Activated gamma-delta T cell (primary cell): ENCODE data around the gene ELK3.

Source experiments
- DNase-seq: peaks from one replicate; lab custom pipeline; 2025; lab: John Stamatoyannopoulos, UW

ELK3 gene

DNA sequence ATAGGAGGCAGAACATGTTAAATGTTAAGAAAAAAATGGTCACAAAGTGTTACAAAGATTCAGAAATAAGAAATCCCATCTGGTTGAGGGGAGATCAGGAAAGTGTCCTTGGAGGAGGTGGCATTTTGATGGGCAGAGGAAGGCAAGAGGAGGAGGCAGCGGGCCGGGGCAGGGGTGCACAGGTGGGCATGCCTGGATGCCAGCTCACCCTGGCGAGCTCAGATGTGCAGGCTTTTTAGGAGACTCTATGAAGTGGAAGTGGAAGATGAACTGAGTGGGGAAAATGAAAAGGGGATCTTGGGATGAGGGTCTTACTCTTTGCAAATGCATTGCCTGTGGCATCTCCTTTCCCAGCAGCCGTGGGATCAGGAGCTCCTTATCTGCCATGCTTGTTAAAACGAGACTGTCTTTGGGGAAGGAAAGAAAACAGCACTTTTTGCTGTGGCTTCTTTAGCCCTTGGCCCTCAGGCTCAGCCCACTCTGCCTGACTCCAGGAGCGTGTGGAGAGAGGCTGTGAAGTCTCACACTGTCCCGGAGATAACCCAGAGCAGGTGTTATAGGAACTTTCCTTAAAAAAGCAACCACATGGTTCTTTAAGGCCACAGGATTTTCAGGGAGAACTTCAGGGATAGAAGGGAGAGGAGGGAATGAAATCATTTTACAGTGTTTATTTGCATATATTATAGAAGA lies 62.6 kb downstream of the ELK3 start:
- no peak for DNase-seq

DNA sequence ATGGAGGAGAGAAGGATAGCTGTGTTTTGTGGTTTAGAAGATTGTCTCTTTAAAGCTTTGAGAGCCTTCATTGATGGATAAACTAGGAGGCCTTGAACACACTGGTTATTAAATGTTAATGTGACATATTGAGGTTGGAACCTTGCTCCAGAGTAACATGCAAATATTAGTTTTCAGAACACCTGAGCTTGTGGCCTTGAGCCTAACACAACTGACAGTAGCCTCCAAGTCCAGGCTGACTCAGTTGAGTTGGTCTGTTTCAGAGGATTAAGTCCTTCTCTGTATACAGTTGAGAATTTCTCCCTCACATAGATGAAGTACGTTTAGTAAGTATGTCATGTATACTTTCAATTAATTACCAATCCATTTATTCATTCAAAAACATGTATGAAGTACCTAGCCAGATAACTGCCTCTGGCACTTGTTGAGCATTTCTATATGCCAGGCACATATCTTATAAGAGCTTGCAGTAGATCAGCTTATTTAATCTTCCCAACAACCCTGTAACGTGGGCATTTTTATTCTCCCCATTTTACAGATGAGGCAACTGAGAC lies 63.5 kb downstream of the ELK3 start:
- no peak for DNase-seq

DNA sequence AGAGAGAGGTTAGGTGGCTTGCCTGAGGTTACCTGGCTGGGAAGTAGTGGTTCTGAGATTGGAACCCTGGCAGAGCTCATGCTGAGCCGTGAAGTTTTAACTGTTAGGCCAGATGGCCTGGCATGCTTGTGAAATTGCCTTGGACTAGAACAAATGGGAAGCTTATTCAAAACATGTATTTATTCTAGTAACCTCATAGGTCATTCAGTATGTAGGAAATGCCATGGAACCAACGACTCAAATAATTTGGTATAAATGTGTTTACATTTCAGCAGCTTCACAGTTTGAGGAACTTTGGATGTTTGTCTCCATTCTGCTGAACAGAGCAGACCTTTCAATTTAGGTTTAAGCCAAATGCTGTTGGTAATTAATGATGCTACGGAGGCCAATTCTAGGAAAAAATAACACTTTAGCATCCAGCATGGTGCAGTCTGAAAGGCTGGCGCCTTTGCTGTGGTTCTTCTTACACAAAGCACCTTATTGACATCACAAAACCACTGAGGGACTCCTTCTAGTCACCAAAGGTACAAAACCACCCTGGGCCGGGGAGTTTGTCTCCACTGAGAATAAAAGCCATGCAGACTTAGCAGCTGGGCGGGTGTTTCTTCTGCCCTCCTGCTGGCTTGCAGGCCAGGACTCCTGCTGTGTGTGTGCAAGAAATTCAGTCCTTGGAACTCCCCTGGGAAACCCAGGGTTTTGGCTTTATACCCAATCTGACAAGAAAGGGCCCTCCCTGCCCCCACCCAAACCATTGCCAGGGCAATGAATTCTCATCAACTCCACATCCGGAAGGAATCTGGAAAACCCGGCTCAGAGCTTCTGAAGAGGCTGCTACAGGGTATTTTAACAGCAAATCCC lies 64.2 kb downstream of the ELK3 start:
- no peak for DNase-seq

DNA sequence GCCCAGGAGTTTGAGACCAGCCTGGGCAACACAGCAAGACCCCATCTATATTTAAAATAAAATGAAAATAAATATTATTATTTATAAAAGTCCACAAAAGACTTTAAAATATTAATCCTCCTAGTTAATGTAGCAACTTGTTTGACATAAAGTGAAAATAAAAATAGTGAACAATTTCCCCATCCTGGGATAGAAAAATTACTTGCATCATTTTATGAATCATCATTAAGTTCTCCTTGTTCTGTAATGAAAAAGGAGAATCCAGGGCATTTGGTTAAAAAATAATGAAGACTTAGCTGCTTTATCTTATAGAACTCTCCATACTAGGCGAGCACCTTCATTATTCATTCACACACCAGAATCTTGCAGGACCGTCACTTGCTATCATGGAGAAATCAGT lies 66.1 kb downstream of the ELK3 start:
- no peak for DNase-seq

DNA sequence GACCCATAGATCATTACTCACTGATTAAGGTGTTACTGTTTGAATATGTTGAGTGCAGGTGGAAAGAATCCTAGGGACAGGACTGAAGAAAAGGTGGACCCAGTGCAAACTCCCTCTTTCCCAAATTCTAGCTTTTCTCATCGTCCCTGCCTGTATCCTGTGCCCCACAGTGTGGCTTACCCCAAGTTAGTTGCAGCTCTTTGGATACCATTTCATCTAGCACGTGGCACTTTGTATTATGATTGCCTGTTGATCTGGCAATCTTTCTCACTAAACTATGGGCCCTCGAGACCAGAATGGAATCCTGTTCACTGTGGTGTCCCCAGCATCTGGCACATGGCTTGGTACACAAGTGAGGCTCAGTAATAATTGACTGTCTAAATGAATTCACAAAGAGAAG lies 66.5 kb downstream of the ELK3 start:
- no peak for DNase-seq

DNA sequence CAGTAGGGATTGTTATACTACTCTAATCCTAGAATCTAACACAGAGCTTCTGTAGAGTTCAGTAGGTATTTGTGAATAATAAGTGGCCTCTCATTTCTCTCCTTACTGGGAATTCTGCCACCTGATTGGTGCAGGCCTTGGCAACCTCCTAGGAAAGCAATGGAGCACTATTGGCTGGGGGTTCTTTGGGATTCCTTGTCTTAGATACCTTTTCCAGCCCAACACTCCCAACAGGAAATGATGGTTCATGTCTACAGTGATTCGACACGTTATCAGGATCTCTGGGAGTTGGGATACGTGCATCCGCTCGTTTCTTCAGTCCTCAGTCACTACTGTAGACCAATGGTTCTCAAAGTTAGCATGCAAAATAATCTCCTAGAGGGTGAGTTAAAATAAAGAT lies 67.4 kb downstream of the ELK3 start:
- DNase-seq: no peak

DNA sequence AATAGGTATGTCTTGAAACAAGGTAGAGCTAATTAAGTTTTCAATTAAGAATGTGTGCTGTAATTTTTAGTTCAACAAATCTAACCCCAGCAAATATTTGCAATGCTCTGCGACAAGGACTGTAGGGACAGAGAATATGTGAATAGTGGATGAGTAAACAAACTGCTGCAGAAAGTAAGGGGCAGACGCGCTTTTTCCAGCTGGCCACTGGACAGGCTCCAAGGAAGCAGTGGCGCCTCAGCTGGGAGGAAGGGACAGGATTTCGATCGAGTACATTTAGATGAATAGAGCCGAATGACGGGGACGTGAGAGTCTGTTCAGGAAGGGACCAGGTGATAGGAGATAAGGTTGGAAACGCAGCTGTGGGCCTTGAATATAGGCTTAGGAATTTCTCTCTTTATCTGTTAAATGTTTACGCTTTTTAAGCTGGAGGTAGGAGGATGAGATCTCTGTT lies 69.3 kb downstream of the ELK3 start:
- DNase-seq: no peak

DNA sequence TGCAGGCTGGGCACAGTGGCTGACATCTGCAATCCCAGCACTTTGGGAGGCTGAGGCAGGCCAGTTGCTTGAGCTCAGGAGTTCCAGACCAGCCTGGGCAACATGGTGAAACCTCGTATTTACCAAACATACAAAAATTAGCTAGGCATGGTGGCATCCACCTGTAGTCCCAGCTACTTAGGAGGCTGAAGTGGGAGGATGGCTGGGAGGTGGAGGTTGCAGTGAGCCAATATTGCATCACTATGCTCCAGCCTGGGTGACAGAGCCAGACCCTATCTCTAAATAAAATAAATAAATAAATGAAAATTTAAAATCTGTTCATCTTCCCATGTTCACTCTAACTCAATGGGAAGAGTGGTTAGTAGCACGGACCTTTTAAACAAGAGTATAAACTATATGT lies 71.2 kb downstream of the ELK3 start:
- DNase-seq: no peak

DNA sequence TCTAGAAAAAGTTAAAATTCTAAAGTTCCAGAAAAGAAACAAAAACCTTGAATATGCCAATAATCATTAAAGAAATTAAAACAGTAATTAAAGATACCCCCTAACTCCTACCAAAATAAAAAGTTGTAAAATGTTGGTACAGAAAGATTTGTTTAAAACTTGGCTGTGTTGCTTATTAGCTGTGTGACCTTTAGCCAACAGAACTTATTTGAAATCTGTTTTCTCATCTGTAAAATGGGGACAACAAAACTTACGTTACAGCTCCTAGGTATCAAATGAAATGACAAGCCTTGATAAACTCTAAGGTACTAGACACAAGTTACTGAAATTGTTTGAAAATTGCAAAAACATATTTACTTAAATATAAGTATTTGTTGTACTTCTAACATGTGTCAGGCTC lies 71.7 kb downstream of the ELK3 start:
- no peak for DNase-seq

DNA sequence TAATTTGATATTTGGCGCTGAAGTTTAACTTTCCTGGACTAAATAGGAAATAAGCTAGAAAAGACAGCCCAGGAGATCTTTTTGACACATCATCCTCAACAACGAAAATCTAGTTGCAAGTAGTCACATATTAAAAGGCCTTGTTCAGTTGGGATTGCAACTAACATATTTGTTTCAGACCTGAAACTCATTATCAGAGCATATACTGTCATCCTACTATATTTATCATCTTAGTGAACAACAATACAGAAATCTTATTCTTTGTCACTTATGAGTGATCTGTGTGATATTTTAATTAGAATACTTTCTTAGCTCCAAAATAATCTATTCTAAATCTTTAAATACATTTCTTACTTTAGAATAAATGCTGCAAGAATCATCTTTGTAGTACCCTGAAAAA lies 72.1 kb downstream of the ELK3 start:
- no peak for DNase-seq

DNA sequence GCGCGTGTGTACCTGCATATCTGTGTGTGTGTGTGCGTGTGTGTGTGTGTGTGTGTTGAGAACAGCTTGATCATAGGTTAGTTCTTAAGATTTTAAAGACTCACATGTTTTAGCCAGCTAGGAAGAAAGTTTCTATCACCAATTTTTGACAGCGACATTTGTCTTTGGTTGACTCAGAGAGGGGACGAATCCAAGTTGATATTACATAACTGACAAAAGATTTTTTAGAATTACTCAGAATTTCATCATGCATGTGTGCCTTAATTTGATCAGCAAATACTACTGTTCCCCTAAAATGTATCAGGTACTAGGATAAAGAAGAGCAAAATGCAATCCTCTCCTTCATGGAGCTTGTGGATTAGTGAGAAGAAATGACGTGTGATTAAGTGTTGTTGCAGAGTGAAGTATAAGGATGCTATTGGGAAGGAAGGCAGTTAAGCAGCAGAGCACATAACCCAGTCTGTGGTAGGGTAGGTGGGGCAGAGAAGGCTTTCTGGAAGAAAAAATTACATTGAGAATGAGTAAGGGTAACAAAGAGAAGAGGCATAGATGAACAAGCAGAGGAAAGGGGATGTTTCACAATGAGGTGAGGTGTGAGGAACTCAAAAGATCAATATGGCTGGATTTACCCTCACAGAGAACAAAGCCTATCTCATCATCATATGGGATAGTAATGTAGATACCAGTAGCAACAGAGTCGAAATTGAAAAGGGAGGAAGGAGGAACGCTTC lies 77.5 kb downstream of the ELK3 start:
- no peak for DNase-seq

DNA sequence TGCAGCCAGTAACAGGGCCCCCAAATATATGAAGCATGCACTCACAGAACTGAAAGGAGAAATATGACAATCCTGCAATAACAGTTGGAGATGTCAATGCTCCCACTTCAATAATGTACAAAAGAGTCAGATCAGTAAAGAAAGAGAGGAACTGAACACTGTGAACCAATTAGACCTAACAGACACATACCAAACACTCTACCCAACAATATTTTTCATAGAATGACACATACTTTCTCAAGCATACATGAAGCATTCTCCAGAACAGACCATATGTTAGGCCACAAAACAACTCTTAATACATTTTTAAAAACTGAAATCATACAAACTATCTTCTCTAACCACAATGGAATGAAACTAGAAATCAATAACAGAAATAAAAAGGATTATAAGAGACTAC lies 80.2 kb downstream of the ELK3 start:
- DNase-seq: no peak

DNA sequence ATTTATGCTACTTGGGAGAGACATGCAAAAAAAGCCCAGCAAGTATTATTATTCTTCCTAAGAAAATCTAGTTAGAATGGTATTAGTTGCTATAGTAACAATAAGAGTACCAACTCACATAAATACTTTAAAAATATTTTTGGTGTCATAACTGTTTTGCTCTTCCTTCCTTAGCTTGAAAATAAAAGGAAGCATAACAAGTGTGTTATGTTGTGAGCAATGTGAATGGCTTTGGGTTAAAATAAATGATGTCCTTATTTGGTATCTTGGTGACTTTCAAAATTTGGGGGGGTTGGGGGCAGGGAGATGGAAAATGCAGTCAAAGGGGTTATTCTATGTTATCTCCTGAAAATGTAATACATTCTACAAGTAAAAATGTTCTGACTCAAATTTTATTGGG lies 91.0 kb downstream of the ELK3 start:
- no peak for DNase-seq

DNA sequence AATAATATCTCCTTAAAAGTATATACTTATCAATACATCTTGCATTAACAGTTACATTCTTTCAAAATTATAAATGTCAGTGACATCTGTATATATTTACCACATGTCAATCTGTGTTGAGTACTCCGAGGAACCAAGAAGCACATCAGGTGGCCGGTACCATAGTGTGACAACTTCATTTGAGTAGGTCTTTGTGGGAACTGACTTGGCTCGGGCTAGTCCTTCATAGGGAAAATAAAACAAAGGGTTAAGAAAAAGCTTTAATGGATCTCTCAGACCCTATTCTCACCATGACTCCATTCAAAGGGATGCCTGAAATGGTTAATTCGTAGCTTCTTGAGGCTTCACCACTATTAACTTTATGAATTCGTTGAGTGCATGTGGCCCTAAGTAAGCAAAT lies 94.9 kb downstream of the ELK3 start:
- no peak for DNase-seq

DNA sequence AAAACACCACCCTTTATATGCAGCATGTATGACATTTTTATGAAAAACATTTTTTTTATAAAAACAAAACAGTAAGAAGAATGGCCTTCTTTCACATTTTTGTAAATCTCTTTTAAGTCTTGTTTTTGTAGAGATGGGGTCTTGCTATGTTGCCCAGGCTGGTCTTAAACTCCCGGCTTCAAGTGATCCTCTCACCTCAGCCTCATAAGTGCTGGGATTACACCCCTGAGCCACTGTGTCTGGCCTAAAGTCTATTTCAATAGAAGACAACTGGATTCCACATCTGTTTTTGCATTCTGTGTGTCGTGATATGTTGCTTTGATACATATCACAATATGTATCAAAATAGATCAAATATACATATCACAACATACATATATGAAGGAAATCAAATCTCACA lies 98.9 kb downstream of the ELK3 start:
- DNase-seq: no peak

DNA sequence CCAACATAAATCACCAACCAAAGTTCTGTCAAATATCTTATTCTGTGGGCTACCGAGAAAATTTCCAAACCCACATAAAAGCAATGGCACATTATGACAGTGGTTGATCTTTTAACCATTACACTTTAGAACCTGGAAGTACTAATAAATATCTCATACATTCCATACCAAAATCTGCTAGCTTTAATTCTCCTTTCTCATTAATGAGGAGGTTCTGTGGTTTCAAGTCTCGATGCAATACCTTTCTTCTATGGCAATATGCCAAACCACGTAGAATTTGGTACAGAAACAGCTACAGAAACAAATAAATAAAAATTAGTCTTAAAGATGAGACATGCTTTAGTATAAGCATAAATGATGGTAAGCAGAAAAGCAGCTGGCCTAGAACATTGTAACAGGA lies 100.7 kb downstream of the ELK3 start:
- no peak for DNase-seq

DNA sequence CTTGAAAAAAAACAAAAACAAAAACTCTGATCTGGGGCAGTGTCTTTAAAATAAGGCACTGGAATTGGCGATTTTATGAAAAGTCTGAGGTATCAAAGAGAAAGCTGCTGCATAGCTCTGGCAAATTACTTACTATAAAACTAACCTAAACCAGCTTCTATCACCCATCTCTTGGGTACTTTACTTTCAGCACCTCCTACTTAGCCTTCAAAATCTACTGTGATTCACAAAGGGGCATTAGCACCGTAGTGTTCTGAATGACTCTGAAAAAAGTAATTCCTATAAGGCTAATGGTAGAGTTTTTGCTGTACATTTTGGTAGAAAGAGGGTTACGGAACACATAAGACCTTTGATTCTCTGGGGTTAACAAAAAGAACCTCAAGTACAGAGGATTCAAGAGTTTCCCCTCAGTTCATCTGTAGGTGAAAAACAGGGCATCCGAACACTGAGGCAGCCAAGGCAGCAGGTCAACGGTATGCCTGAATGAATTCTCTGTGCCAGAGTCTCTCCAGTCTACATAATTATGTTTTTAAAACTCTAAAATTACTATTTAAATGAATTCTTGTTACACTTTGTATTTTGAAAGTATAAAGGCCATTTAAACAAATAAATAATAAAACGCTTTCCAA lies 101.5 kb downstream of the ELK3 start:
- no peak for DNase-seq

DNA sequence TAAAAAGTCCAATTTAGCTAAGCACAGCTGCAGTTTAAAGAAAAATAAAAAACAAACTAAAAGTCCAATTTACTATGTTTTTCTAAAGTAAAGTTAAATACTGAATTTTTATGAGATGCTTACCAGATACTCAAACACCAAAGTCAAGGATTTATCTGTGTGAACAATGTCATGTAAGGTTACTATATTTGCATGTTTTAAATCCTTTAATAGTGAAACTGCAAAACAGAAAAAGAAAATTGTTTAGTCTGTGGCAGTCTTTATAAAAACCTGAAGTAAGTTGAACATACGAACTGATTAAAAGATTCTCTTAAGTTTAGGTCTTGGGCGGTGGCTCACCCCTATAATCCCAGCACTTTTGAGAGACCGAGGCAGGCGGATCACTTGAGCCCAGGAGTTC lies 103.3 kb downstream of the ELK3 start:
- DNase-seq: no peak

DNA sequence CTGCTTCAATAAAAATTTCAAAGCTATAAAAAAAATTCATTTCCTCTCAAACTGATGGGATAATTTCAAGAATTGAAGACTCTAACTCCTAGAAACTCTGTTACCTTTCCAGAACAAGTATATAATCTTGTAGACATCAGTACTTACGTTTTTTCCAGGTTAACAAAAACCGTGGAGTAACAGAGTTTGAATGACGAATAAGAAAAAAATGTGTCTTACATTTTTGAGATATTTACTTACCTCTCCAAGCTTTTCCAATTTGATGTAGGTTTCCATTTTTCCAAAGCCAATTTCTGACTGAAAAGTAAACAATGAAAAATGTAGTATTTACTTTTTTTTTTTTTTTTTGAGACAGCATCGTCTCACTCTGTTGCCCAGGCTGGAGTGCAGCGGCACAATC lies 105.9 kb downstream of the ELK3 start:
- DNase-seq: no peak

DNA sequence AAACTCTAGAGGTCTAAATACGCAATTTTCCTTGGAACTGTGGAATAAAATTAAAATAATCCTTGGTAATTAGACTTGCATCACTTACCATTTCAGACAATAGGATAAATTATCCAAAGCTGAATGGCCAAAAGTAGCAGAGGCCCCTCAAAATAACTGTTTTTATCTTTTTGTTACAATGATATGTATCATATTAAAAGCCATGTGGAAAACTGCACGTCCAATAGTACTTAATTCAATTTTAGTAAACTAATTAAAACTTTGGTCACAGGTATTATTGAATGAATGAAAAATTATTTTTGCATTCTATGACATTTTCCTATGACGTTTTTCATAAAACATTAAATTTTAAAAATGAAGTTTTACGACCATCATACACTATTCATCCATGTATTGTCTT lies 107.6 kb downstream of the ELK3 start:
- no peak for DNase-seq

DNA sequence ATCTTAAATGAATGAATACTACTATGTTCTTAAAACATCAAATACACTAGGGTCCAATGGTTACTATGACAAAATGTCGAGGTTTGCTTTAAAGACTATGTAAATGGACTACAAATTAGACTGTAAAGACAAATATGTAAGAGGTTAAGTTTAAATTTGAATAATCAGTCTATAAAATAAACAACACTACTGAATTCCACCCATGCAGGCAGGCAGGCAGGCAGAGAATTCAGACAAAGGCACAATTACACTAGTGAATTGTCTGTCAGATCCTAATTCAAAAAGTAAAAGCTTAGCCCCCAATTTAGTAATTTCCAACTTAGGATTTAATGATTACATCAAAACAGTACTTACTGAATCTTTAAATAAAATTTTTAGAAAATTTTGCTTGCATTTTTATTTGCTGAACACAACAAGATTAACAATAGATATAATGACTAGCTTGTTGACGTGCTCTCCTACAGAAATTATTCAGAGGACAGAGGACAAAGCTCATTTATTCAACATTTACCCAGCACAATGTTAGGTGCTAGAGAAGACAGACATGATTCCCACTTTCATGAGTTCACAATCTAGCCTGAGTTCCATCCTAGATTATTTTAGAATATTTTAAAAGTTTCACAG lies 108.6 kb downstream of the ELK3 start:
- DNase-seq: no peak

DNA sequence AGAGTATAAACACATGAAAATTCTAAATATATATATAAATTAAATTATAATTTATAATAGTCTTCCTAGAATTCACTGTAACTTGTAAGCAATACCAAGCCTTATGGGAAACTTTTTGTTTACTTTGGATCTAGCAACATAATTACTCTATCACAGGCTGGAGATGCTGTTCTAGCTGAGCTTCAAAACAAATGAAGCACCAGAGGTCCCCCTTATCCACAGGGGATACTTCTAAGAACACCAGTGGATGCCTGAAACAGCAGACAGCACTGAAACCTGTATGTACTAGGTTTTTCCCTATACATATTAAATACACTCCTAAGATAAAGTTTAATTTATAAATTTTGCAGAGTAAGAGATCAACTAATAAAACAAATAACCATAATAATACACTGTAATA lies 109.5 kb downstream of the ELK3 start:
- DNase-seq: no peak
